HG02870 (cell line): ENCODE data around the gene OPRM1.

ENCODE experiments used
- ATAC-seq: cut with Tn5 transposase; IDR thresholded peaks from one replicate; pipeline ENCODE4 v1.9.1; 2021; ENCODE audit warnings: mild to moderate bottlenecking, moderate library complexity; ENCODE audit not compliant: unreplicated experiment

OPRM1 gene

GRCh38 chr6:154080461-154081189 lies 41.6 kb downstream of the OPRM1 start:
- ATAC-seq: no peak

- ATAC-seq: no peak
Observed at GRCh38 chr6:154086510-154086909, 47.5 kb downstream of the OPRM1 start.

- no peak for ATAC-seq
Observed at GRCh38 chr6:154092326-154092962, 53.4 kb downstream of the OPRM1 start.

- ATAC-seq: no peak
Observed at GRCh38 chr6:154093231-154094044, 54.4 kb downstream of the OPRM1 start.

- no peak for ATAC-seq
Observed at GRCh38 chr6:154095571-154095970, 56.5 kb downstream of the OPRM1 start.

GRCh38 chr6:154096316-154096715 lies 57.3 kb downstream of the OPRM1 start:
- no peak for ATAC-seq

- ATAC-seq: no peak
Observed at GRCh38 chr6:154096834-154097233, 57.8 kb downstream of the OPRM1 start.

- ATAC-seq: no peak
Observed at GRCh38 chr6:154099211-154099610, 60.2 kb downstream of the OPRM1 start.

GRCh38 chr6:154106251-154106650 lies 67.2 kb downstream of the OPRM1 start:
- no peak for ATAC-seq

- no peak for ATAC-seq
Observed at GRCh38 chr6:154111025-154111424, 72.0 kb downstream of the OPRM1 start.

GRCh38 chr6:154112181-154112809 lies 73.3 kb downstream of the OPRM1 start:
- no peak for ATAC-seq

GRCh38 chr6:154113392-154113791 lies 74.4 kb downstream of the OPRM1 start:
- no peak for ATAC-seq

- ATAC-seq: no peak
Observed at GRCh38 chr6:154117485-154117884, 78.4 kb downstream of the OPRM1 start.

- ATAC-seq: no peak
Observed at GRCh38 chr6:154122195-154122925, 83.3 kb downstream of the OPRM1 start.

GRCh38 chr6:154123155-154123956 lies 84.3 kb downstream of the OPRM1 start:
- ATAC-seq: no peak

- ATAC-seq: no peak
Observed at GRCh38 chr6:154125421-154125820, 86.4 kb downstream of the OPRM1 start.

- ATAC-seq: no peak
Observed at GRCh38 chr6:154127657-154128056, 88.6 kb downstream of the OPRM1 start.

- ATAC-seq: no peak
Observed at GRCh38 chr6:154134471-154135147, 95.6 kb downstream of the OPRM1 start.

- ATAC-seq: no peak
Observed at GRCh38 chr6:154138793-154139192, 99.8 kb downstream of the OPRM1 start.
